Activated CD4-positive, alpha-beta T cell treated with anti-CD3 and anti-CD28 coated beads for 36 hours (primary cell): Measurements from ENCODE around the gene DDB1. TPM values are rescaled to one million over a fixed set of nuclear protein-coding genes. Genes with fewer than 3 reads are reported as not detected.

ENCODE experiments used
- ATAC-seq: fragments of 200-7000 bp; cut with Tn5 transposase; one replicate; pipeline ENCODE4 v1.10.0; 2021; ENCODE audit warnings: mild to moderate bottlenecking, moderate library complexity
- CTCF ChIA-PET: fragments of 350-600 bp; sonication (Branson Sonifier 250); formaldehyde crosslinking; loops from one replicate; lab custom pipeline; 2021; ENCODE audit warnings: antibody characterized with exemption; lab: Charles Lee
- POLR2A ChIA-PET: fragments of 350-600 bp; sonication (Branson Sonifier 250); formaldehyde crosslinking; loops from one replicate; lab custom pipeline; 2021; ENCODE audit warnings: antibody characterized with exemption, inconsistent platforms; lab: Charles Lee
- DNase-seq: peaks from one replicate; pipeline ENCODE4 v3.0.0-alpha.2; 2020
- H3K27ac Mint-ChIP-seq: one replicate; pipeline ENCODE4 v1.8.0; 2021; ENCODE audit warnings: mixed read lengths
- H3K27me3 Mint-ChIP-seq: one replicate; pipeline ENCODE4 v1.8.0; 2021; ENCODE audit warnings: mixed read lengths
- H3K36me3 Mint-ChIP-seq: one replicate; pipeline ENCODE4 v1.8.0; 2021; ENCODE audit warnings: low read depth, mixed read lengths
- H3K4me1 Mint-ChIP-seq: one replicate; pipeline ENCODE4 v1.8.0; 2021; ENCODE audit warnings: mixed read lengths
- H3K4me3 Mint-ChIP-seq: one replicate; pipeline ENCODE4 v1.8.0; 2021; ENCODE audit warnings: mild to moderate bottlenecking, moderate library complexity, mixed read lengths
- H3K9me3 Mint-ChIP-seq: one replicate; pipeline ENCODE4 v1.8.0; 2021; ENCODE audit warnings: low read depth, mixed read lengths
- intact Hi-C, 2 experiments: fragments of 100-400 bp; cut with DNase I in 1 of 2; cut with micrococcal nuclease in 1 of 2; formaldehyde crosslinking; loops; one replicate each; pipeline versions ENCODE4 v1.14.2 to v1.15.1; 2022 to 2024; cut with DNase I, micrococcal nuclease
- total RNA-seq, 2 experiments: library from RNA; stranded (reverse); gene quantifications; one replicate each; pipeline ENCODE4 v1.2.3, GENCODE V29; 2021

Gene DDB1
- total RNA-seq, 2 experiments from 2014 or later: 258 to 268 TPM

- ChIA-PET CTCF (interaction anchor here (1.0 to 2.3 kb wide), 2 partner anchors 11 to 16 kb away, joined by 4 to 7 read pairs; no protein-coding TSS in a partner anchor), POLR2A (no interaction called here)
- H3K36me3 Mint-ChIP-seq: peaks cover 53% of the 10 kb centered on the region
- H3K9me3 Mint-ChIP-seq: no peaks in the 10 kb centered on the region
- H3K27me3 Mint-ChIP-seq: no peaks in the 10 kb centered on the region
- H3K4me1 Mint-ChIP-seq: no peaks in the 10 kb centered on the region
- no peak overlapping the region for H3K27ac Mint-ChIP-seq
- DNase-seq (no peak), ATAC-seq (no peak)
- intact Hi-C loops: no loop called here
- no peak overlapping the region for H3K4me3 Mint-ChIP-seq
These were observed 17.6 kb downstream of the DDB1 start for GRCh38 chr11:61315260-61315659.

- Mint-ChIP-seq H3K9me3 (no peaks in the 10 kb centered on the region), H3K4me1 (no peaks in the 10 kb centered on the region), H3K36me3 (peaks cover 40% of the 10 kb centered on the region), H3K27me3 (no peaks in the 10 kb centered on the region), H3K27ac (no peak overlapping the region), H3K4me3 (no peak overlapping the region)
- DNase-seq: no peak
- CTCF ChIA-PET: interaction anchor here (0.7 to 1.6 kb wide), 4 partner anchors 11 to 132 kb away, joined by 3 to 10 read pairs (median 4); no protein-coding TSS in a partner anchor
- no peak for ATAC-seq
- POLR2A ChIA-PET: interaction anchor here (0.6 kb wide), 1 partner anchor 13 kb away, joined by 3 read pairs; no protein-coding TSS in a partner anchor
- intact Hi-C loops: no loop called here
These were observed 22.2 kb downstream of the DDB1 start for GRCh38 chr11:61310749-61311148.

- DNase-seq: no peak
These were observed 23.2 kb downstream of the DDB1 start for GRCh38 chr11:61309739-61310138.

GRCh38 chr11:61309141-61309540 lies 23.8 kb downstream of the DDB1 start:
- Mint-ChIP-seq H3K27ac (no peak overlapping the region), H3K36me3 (peaks cover 38% of the 10 kb centered on the region), H3K4me1 (no peaks in the 10 kb centered on the region), H3K9me3 (no peaks in the 10 kb centered on the region), H3K4me3 (no peak overlapping the region), H3K27me3 (no peaks in the 10 kb centered on the region)
- CTCF ChIA-PET: interaction anchor here (0.6 to 1.6 kb wide), 6 partner anchors 10 to 126 kb away, joined by 3 to 10 read pairs (median 3); partner anchors contain the start of gene CYB561A3
- DNase-seq (no peak), ATAC-seq (no peak)
- POLR2A ChIA-PET: no interaction called here
- intact Hi-C loops: no loop called here

More at GRCh38 chr11:61309739-61310138, 23.2 kb downstream of the DDB1 start:
- CTCF ChIA-PET: interaction anchor here (0.7 to 1.6 kb wide), 5 partner anchors 10 to 126 kb away, joined by 3 to 10 read pairs (median 3); no protein-coding TSS in a partner anchor
- POLR2A ChIA-PET: interaction anchor here (0.6 kb wide), 1 partner anchor 13 kb away, joined by 6 read pairs; no protein-coding TSS in a partner anchor
- Mint-ChIP-seq H3K9me3 (no peaks in the 10 kb centered on the region), H3K4me1 (no peaks in the 10 kb centered on the region), H3K36me3 (peaks cover 38% of the 10 kb centered on the region), H3K4me3 (no peak overlapping the region), H3K27ac (no peak overlapping the region), H3K27me3 (no peaks in the 10 kb centered on the region)
- intact Hi-C loops: no loop called here
- ATAC-seq: peak; percentile 61

GRCh38 chr11:61307354-61307753 lies 25.6 kb downstream of the DDB1 start:
- no peaks in the 10 kb centered on the region for H3K9me3 Mint-ChIP-seq
- H3K27me3 Mint-ChIP-seq: no peaks in the 10 kb centered on the region
- POLR2A ChIA-PET: no interaction called here
- no peak overlapping the region for H3K27ac Mint-ChIP-seq
- peaks cover 36% of the 10 kb centered on the region for H3K36me3 Mint-ChIP-seq
- intact Hi-C loops: no loop called here
- H3K4me1 Mint-ChIP-seq: no peaks in the 10 kb centered on the region
- CTCF ChIA-PET: no interaction called here
- ATAC-seq (no peak), DNase-seq (no peak)
- no peak overlapping the region for H3K4me3 Mint-ChIP-seq

- ChIA-PET POLR2A (no interaction called here), CTCF (interaction anchor here (0.6 to 1.3 kb wide), 3 partner anchors 13 to 146 kb away, joined by 3 read pairs; no protein-coding TSS in a partner anchor)
- no peaks in the 10 kb centered on the region for H3K4me1 Mint-ChIP-seq
- no peak for DNase-seq
- H3K4me3 Mint-ChIP-seq: no peak overlapping the region
- peaks cover 42% of the 10 kb centered on the region for H3K36me3 Mint-ChIP-seq
- intact Hi-C loops: no loop called here
- no peaks in the 10 kb centered on the region for H3K9me3 Mint-ChIP-seq
- no peak for ATAC-seq
- no peaks in the 10 kb centered on the region for H3K27me3 Mint-ChIP-seq
- H3K27ac Mint-ChIP-seq: no peak overlapping the region
These were observed 26.7 kb downstream of the DDB1 start for GRCh38 chr11:61306221-61306620.

- Mint-ChIP-seq H3K4me1 (no peaks in the 10 kb centered on the region), H3K27ac (no peak overlapping the region), H3K36me3 (peaks cover 46% of the 10 kb centered on the region), H3K4me3 (no peak overlapping the region), H3K27me3 (no peaks in the 10 kb centered on the region), H3K9me3 (no peaks in the 10 kb centered on the region)
- POLR2A ChIA-PET: interaction anchor here (1.3 kb wide), 1 partner anchor 9 kb away, joined by 3 read pairs; the partner anchor contains the start of gene VWCE
- DNase-seq (no peak), ATAC-seq (no peak)
- intact Hi-C loops: no loop called here
- CTCF ChIA-PET: interaction anchor here (1.2 kb wide), 1 partner anchor 10 kb away, joined by 4 read pairs; no protein-coding TSS in a partner anchor
These were observed 27.5 kb downstream of the DDB1 start for GRCh38 chr11:61305417-61305816.

GRCh38 chr11:61303725-61304124 lies 29.2 kb downstream of the DDB1 start:
- Mint-ChIP-seq H3K4me1 (peaks cover 8% of the 10 kb centered on the region), H3K9me3 (no peaks in the 10 kb centered on the region), H3K36me3 (peaks cover 50% of the 10 kb centered on the region), H3K4me3 (no peak overlapping the region), H3K27ac (no peak overlapping the region), H3K27me3 (no peaks in the 10 kb centered on the region)
- POLR2A ChIA-PET: no interaction called here
- ATAC-seq: no peak
- intact Hi-C loops: no loop called here
- CTCF ChIA-PET: interaction anchor here (0.9 to 1.1 kb wide), 2 partner anchors 26 to 58 kb away, joined by 3 to 4 read pairs; partner anchors contain the start of gene TMEM138
- DNase-seq: no peak

- no peak overlapping the region for H3K27ac Mint-ChIP-seq
- ATAC-seq (no peak), DNase-seq (no peak)
- H3K4me1 Mint-ChIP-seq: peaks cover 18% of the 10 kb centered on the region
- intact Hi-C loops: no loop called here
- H3K36me3 Mint-ChIP-seq: peaks cover 59% of the 10 kb centered on the region
- CTCF ChIA-PET: no interaction called here
- H3K9me3 Mint-ChIP-seq: no peaks in the 10 kb centered on the region
- H3K4me3 Mint-ChIP-seq: no peak overlapping the region
- H3K27me3 Mint-ChIP-seq: no peaks in the 10 kb centered on the region
- POLR2A ChIA-PET: no interaction called here
These were observed 30.4 kb downstream of the DDB1 start for GRCh38 chr11:61302550-61302949.

GRCh38 chr11:61298663-61299244 lies 34.2 kb downstream of the DDB1 start:
- DNase-seq (no peak), ATAC-seq (no peak)
- peaks cover 4% of the 10 kb centered on the region for H3K27me3 Mint-ChIP-seq
- H3K27ac Mint-ChIP-seq: no peak overlapping the region
- peaks cover 27% of the 10 kb centered on the region for H3K4me1 Mint-ChIP-seq
- no peak overlapping the region for H3K4me3 Mint-ChIP-seq
- POLR2A ChIA-PET: interaction anchor here (0.5 kb wide), 1 partner anchor 13 kb away, joined by 3 read pairs; no protein-coding TSS in a partner anchor
- CTCF ChIA-PET: interaction anchor here (0.8 to 1.6 kb wide), 5 partner anchors 11 to 1002 kb away, joined by 4 to 7 read pairs (median 5); no protein-coding TSS in a partner anchor
- H3K36me3 Mint-ChIP-seq: peaks cover 60% of the 10 kb centered on the region
- intact Hi-C loops: loop anchor here in 1 of 2 experiments (10.0 kb wide), 1 partner anchor 464 kb away; no protein-coding TSS in a partner anchor
- H3K9me3 Mint-ChIP-seq: no peaks in the 10 kb centered on the region

GRCh38 chr11:61297746-61298145 lies 35.2 kb downstream of the DDB1 start:
- intact Hi-C loops: loop anchor here in 1 of 2 experiments (10.0 kb wide), 1 partner anchor 463 kb away; no protein-coding TSS in a partner anchor
- Mint-ChIP-seq H3K36me3 (peaks cover 54% of the 10 kb centered on the region), H3K27me3 (peaks cover 9% of the 10 kb centered on the region), H3K9me3 (no peaks in the 10 kb centered on the region), H3K27ac (no peak overlapping the region), H3K4me3 (no peak overlapping the region), H3K4me1 (peaks cover 33% of the 10 kb centered on the region)
- ChIA-PET POLR2A (no interaction called here), CTCF (no interaction called here)
- no peak for DNase-seq
- ATAC-seq: no peak
